ENCODE measurements around the gene TFAP2E. TPM values are rescaled to one million over a fixed set of nuclear protein-coding genes. Genes with fewer than 3 reads are reported as not detected.

TFAP2E gene
- total RNA-seq, 1 experiment from 2014 or later: 6.1 TPM

DNA sequence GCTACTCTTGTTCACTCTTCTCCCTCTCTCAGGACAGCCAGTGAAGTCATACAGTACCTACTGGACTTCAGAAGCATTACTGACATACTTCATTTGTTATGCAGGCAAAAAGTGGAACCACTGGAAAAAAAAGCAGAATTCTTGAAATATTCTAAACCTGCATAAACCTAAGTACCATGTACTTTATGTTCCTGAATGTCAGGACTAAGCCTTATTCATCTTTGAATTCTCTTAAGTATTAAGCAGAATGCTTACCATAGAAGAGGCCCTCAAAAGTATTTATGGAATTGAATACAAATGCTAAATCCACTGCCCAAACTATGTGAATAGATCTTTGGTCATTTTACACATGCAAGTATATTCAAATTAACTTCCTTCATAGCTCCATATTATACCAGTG lies 60.4 kb downstream of the TFAP2E start:
- POLR2A ChIA-PET: no interaction called here
- DNase-seq (ENCODE audit: low read depth, low spot score) (no peak), ATAC-seq (no peak)
- no peaks in the 10 kb centered on the region for H3K9me3 ChIP-seq (ENCODE audit: control insufficient read depth in 1 of 2, insufficient read depth in 1 of 2, low read depth in 1 of 2, low read length in 2 of 2)
- H3K36me3 ChIP-seq (ENCODE audit: control insufficient read depth in 1 of 2, insufficient read depth in 2 of 2, low read length in 2 of 2): peaks cover 53 to 70% of the 10 kb centered on the region in 2 experiments
- H2AFZ ChIP-seq (ENCODE audit: low read depth, low read length, poor library complexity, severe bottlenecking): no peak overlapping the region
- no peaks in the 10 kb centered on the region for H3K27me3 ChIP-seq (ENCODE audit: insufficient read depth, low read length)
- no peak overlapping the region for H3K4me2 ChIP-seq (ENCODE audit: low read length)
- H3K4me3 ChIP-seq (replicated peaks in 1 of 2; ENCODE audit: low read depth in 1 of 2, low read length in 2 of 2): no peak overlapping the region
- H3K4me1 ChIP-seq (ENCODE audit: control insufficient read depth in 1 of 2, insufficient read depth in 2 of 2, low read length in 2 of 2): peaks cover 0 to 12% of the 10 kb centered on the region in 2 experiments; a peak in 2 of 4 replicates
- RAD21 ChIA-PET (ENCODE audit: low non-redundant PET in 1 of 2, low total read pairs in 2 of 2, uncharacterized antibody in 2 of 2, unreplicated experiment in 2 of 2): no interaction called here
- CTCF ChIA-PET: no interaction called here
- H3K79me2 ChIP-seq (ENCODE audit: insufficient read depth, low read length): peaks cover 98% of the 10 kb centered on the region
- no peak overlapping the region for H3K9ac ChIP-seq (ENCODE audit: low read length)
- H4K20me1 ChIP-seq (ENCODE audit: insufficient read depth): peaks cover 11% of the 10 kb centered on the region; the same call in 1 of the 2 replicates
- intact Hi-C loops (cut with micrococcal nuclease): no loop called here
- H3K9me2 ChIP-seq (ENCODE audit: insufficient read depth): no peaks in the 10 kb centered on the region
- no peak overlapping the region for H3K27ac ChIP-seq (ENCODE audit: low read depth, low read length)
- TF ChIP-seq EZH2phosphoT487 (IDR thresholded peaks at IDR 0.05; ENCODE audit: borderline replicate concordance): no peak
- TF ChIP-seq POLR2AphosphoS5 (IDR thresholded peaks at IDR 0.05; ENCODE audit: low read depth, low read length): no peak
- no peak for TF ChIP-seq SIN3A (IDR thresholded peaks at IDR 0.05; ENCODE audit: low read depth)
- BruUV-seq (replicated peaks): no TSS peak

DNA sequence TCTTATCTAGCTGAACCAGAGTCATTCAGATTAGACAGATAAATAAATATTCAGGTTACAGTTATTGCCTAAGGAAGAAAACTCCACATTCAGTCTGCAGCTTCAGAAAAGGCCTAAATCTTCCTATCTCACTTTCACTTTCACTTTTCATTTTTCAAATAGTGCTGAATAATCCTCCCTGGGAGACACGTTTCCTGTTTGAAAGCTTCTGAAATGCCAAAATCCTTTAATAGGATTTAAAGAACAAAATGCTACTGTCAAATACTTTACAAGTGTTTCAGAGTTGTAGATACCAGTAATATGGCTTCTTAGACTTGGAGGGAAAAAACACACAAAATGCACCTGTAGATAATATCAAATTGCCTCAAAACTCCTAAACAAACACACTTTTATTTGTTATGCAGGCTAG lies 64.3 kb downstream of the TFAP2E start:
- no peak for TF ChIP-seq EGR1 (IDR thresholded peaks at IDR 0.05; ENCODE audit: low read depth)
- TF ChIP-seq, protein P1, sequence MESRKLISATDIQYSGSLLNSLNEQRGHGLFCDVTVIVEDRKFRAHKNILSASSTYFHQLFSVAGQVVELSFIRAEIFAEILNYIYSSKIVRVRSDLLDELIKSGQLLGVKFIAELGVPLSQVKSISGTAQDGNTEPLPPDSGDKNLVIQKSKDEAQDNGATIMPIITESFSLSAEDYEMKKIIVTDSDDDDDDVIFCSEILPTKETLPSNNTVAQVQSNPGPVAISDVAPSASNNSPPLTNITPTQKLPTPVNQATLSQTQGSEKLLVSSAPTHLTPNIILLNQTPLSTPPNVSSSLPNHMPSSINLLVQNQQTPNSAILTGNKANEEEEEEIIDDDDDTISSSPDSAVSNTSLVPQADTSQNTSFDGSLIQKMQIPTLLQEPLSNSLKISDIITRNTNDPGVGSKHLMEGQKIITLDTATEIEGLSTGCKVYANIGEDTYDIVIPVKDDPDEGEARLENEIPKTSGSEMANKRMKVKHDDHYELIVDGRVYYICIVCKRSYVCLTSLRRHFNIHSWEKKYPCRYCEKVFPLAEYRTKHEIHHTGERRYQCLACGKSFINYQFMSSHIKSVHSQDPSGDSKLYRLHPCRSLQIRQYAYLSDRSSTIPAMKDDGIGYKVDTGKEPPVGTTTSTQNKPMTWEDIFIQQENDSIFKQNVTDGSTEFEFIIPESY (IDR thresholded peaks at IDR 0.05; ENCODE audit: extremely low read depth, insufficient replicate concordance, low read length): no peak
- TF ChIP-seq, protein P2, sequence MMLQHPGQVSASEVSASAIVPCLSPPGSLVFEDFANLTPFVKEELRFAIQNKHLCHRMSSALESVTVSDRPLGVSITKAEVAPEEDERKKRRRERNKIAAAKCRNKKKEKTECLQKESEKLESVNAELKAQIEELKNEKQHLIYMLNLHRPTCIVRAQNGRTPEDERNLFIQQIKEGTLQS (IDR thresholded peaks at IDR 0.05): no peak
- Histone ChIP-seq H2AFZ (ENCODE audit: low read depth, low read length, poor library complexity, severe bottlenecking) (no peak overlapping the region), H3K4me3 (replicated peaks in 1 of 2; ENCODE audit: low read depth in 1 of 2, low read length in 2 of 2) (peak overlapping the region; percentile 1 to 25; a peak in 3 of 4 replicates), H3K27ac (ENCODE audit: low read depth, low read length) (peak overlapping the region; percentile 30; the same call in 1 of the 2 replicates), H3K4me1 (ENCODE audit: control insufficient read depth in 1 of 2, insufficient read depth in 2 of 2, low read length in 2 of 2) (peaks cover 0 to 26% of the 10 kb centered on the region in 2 experiments; a peak in 2 of 4 replicates), H3K9me3 (ENCODE audit: control insufficient read depth in 1 of 2, insufficient read depth in 1 of 2, low read depth in 1 of 2, low read length in 2 of 2) (no peaks in the 10 kb centered on the region), H3K9me2 (ENCODE audit: insufficient read depth) (no peaks in the 10 kb centered on the region), H4K20me1 (ENCODE audit: insufficient read depth) (peaks cover 11% of the 10 kb centered on the region; the same call in 1 of the 2 replicates), H3K4me2 (ENCODE audit: low read length) (peak overlapping the region; percentile 62), H3K36me3 (ENCODE audit: control insufficient read depth in 1 of 2, insufficient read depth in 2 of 2, low read length in 2 of 2) (peaks cover 26 to 45% of the 10 kb centered on the region in 2 experiments; a peak in 3 of 4 replicates), H3K27me3 (ENCODE audit: insufficient read depth, low read length) (no peaks in the 10 kb centered on the region), H3K79me2 (ENCODE audit: insufficient read depth, low read length) (peaks cover 88% of the 10 kb centered on the region), H3K9ac (ENCODE audit: low read length) (peak overlapping the region; percentile 21)
- RAD21 ChIA-PET (ENCODE audit: low non-redundant PET in 1 of 2, low total read pairs in 2 of 2, uncharacterized antibody in 2 of 2, unreplicated experiment in 2 of 2): no interaction called here
- intact Hi-C loops (cut with micrococcal nuclease): no loop called here
- POLR2A ChIA-PET: no interaction called here
- CTCF ChIA-PET: no interaction called here
- no peak for ATAC-seq
- no TSS peak for BruUV-seq (replicated peaks)
- no peak for DNase-seq (ENCODE audit: low read depth, low spot score)

Measured in HCT116 (cell line).